ENCODE measurements around the gene KPNA6. TPM values are rescaled to one million over a fixed set of nuclear protein-coding genes. Genes with fewer than 3 reads are reported as not detected.
A peak's percentile ranks its signal among the peaks of the same experiment; 100 is the strongest.

Gene KPNA6
- total and polyA plus RNA-seq, 2 donors (not counting 3 experiments of a cell fraction or from before 2014, with no cell fraction given): 22.1 to 85.6 TPM

- Histone ChIP-seq H3K36me3 (ENCODE audit: control insufficient read depth in 2 of 2, extremely low read depth in 1 of 2, insufficient read depth in 2 of 2, low read length in 2 of 2) (peaks cover 29 to 54% of the 10 kb centered on the region in 2 experiments), H2AFZ (ENCODE audit: low read depth, low read length) (no peak overlapping the region), H3K9me1 (replicated peaks; ENCODE audit: control insufficient read depth, extremely low read depth, insufficient read depth, low read length) (no peaks in the 10 kb centered on the region), H3K79me2 (ENCODE audit: control insufficient read depth, insufficient read depth, low read length) (no peaks in the 10 kb centered on the region), H3K9ac (replicated peaks; ENCODE audit: extremely low read depth, insufficient read depth, low read length) (no peak overlapping the region), H4K20me1 (replicated peaks; ENCODE audit: control insufficient read depth, extremely low read depth, insufficient read depth, low read length) (no peaks in the 10 kb centered on the region), H3K9me3 (replicated peaks; ENCODE audit: control insufficient read depth, insufficient read depth, low read length) (no peaks in the 10 kb centered on the region), H3K4me1 (ENCODE audit: control insufficient read depth, extremely low read depth, insufficient read depth, low read length) (peaks cover 2% of the 10 kb centered on the region), H3K27ac (ENCODE audit: insufficient read depth, low read depth, low read length) (no peak overlapping the region), H3K4me3 (replicated peaks in 1 of 3; ENCODE audit: insufficient read depth in 1 of 3, low read depth in 1 of 3, low read length in 3 of 3) (no peak overlapping the region), H3K4me2 (ENCODE audit: insufficient read depth, low read length) (no peak overlapping the region), H3K27me3 (ENCODE audit: control insufficient read depth in 2 of 2, insufficient read depth in 2 of 2, low read length in 2 of 2) (no peaks in the 10 kb centered on the region)
- BruUV-seq (replicated peaks): TSS peak; percentile 23
- ChIA-PET CTCF (interaction anchor here (0.8 kb wide), 1 partner anchor 205 kb away, joined by 3 read pairs; no protein-coding TSS in a partner anchor), POLR2A (interaction anchor here (0.9 to 1.1 kb wide), 2 partner anchors 19 to 88 kb away, joined by 3 read pairs; partner anchors contain the start of gene KPNA6)
- intact Hi-C loops (cut with micrococcal nuclease): no loop called here
- dilution Hi-C loops (cut with MboI; ENCODE audit: extremely low pct_ligation_motif_present, low sequenced_read_pairs): no loop called here
- peak; percentile 12 for DNase-seq (ENCODE audit: low read depth, low spot score)
- TF ChIP-seq JUN (IDR thresholded peaks at IDR 0.05; ENCODE audit: borderline replicate concordance, insufficient read depth, insufficient read length, low read depth) (no peak), FOS (IDR thresholded peaks at IDR 0.05; ENCODE audit: borderline replicate concordance, insufficient read depth, low read length) (no peak), EZH2 (IDR thresholded peaks at IDR 0.05; ENCODE audit: borderline replicate concordance, low read depth, low read length, severe bottlenecking) (no peak), POLR2A (IDR thresholded peaks at IDR 0.05; ENCODE audit: low read depth, low read length) (no peak), MYC (IDR thresholded peaks at IDR 0.05; ENCODE audit: low read depth, low read length) (no peak), POLR2AphosphoS5 (IDR thresholded peaks at IDR 0.05; ENCODE audit: insufficient read depth, low read depth, low read length) (no peak), MAX (IDR thresholded peaks at IDR 0.05; ENCODE audit: insufficient read depth, insufficient read length) (no peak), GATA2 (IDR thresholded peaks at IDR 0.05; ENCODE audit: insufficient read depth, insufficient read length, low read depth, low read length) (no peak)
- TF ChIP-seq, protein P1, sequence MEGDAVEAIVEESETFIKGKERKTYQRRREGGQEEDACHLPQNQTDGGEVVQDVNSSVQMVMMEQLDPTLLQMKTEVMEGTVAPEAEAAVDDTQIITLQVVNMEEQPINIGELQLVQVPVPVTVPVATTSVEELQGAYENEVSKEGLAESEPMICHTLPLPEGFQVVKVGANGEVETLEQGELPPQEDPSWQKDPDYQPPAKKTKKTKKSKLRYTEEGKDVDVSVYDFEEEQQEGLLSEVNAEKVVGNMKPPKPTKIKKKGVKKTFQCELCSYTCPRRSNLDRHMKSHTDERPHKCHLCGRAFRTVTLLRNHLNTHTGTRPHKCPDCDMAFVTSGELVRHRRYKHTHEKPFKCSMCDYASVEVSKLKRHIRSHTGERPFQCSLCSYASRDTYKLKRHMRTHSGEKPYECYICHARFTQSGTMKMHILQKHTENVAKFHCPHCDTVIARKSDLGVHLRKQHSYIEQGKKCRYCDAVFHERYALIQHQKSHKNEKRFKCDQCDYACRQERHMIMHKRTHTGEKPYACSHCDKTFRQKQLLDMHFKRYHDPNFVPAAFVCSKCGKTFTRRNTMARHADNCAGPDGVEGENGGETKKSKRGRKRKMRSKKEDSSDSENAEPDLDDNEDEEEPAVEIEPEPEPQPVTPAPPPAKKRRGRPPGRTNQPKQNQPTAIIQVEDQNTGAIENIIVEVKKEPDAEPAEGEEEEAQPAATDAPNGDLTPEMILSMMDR (IDR thresholded peaks at IDR 0.05; ENCODE audit: extremely low read depth in 1 of 2, insufficient read depth in 1 of 2, low read depth in 1 of 2, low read length in 2 of 2): no peak
- no peak for FAIRE-seq
These were observed 88.3 kb downstream of the KPNA6 start for GRCh38 chr1:32195972-32196823.

Measured in endothelial cell of umbilical vein (primary cell).